SIG-M5 (cell line): ENCODE measurements around the gene NPEPL1.
"Not testable (repeated sequence)": the region's sequence is repeated elsewhere in the genome, so short reads cannot be mapped to it uniquely, and the experiment has no call there.

Experiments
- DNase-seq: peaks from one replicate; lab custom pipeline; 2025; lab: John Stamatoyannopoulos, UW

Gene NPEPL1, protein sequence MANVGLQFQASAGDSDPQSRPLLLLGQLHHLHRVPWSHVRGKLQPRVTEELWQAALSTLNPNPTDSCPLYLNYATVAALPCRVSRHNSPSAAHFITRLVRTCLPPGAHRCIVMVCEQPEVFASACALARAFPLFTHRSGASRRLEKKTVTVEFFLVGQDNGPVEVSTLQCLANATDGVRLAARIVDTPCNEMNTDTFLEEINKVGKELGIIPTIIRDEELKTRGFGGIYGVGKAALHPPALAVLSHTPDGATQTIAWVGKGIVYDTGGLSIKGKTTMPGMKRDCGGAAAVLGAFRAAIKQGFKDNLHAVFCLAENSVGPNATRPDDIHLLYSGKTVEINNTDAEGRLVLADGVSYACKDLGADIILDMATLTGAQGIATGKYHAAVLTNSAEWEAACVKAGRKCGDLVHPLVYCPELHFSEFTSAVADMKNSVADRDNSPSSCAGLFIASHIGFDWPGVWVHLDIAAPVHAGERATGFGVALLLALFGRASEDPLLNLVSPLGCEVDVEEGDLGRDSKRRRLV

DNA sequence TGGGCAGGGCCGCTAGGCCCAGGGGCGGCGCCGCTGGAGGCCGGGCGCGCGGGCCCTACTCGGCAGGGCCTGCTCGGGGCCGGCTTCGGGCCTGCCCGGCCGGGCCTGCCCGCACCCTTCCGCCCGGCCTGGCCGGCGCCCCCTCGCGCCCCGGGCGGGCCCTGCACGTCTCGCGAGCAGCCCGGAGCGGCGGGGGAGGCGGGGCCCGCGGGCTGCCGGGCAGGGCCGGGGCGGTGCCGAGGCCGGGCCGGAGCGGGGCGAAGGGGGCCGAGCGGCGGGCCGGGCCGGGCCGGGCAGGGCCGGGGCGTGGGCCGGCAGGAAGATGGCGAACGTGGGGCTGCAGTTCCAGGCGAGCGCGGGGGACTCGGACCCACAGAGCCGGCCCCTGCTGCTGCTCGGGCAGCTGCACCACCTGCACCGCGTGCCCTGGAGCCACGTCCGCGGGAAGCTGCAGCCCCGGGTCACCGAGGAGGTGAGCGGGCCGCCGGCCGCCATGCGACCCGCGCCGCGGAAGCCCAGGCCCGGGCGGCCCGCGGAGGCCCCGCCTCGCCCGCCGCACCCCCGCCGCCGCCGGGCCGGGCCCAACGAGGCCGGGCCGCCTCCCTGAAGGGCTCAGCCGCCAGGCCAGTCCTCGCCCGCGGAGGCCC, at the start of gene NPEPL1:
Gene NPEPL1, plus strand, starts transcription at position 222 of the 647 bp plus-strand sequence. Its CDS starts 101 bp downstream, at position 323.
- DNase-seq, result no peak

DNA sequence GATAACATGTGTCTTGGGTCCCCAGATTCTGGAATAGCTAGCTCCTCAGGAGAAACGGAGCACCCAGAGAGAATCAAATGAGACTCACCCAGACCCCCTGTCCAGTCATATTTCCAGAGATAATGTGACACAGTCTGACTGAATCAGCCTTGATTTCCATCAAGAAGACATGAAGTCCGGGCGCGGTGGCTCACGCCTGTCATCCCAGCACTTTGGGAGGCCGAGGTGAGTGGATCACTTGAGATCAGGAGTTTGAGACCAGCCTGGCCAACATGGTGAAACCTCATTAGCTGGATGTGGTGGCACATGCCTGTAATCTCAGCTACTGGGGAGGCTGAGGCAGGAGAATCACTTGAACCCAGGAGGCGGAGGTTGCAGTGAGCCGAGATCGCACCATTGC, 49.7 kb upstream of the NPEPL1 start:
- not testable (repeated sequence) for DNase-seq

DNA sequence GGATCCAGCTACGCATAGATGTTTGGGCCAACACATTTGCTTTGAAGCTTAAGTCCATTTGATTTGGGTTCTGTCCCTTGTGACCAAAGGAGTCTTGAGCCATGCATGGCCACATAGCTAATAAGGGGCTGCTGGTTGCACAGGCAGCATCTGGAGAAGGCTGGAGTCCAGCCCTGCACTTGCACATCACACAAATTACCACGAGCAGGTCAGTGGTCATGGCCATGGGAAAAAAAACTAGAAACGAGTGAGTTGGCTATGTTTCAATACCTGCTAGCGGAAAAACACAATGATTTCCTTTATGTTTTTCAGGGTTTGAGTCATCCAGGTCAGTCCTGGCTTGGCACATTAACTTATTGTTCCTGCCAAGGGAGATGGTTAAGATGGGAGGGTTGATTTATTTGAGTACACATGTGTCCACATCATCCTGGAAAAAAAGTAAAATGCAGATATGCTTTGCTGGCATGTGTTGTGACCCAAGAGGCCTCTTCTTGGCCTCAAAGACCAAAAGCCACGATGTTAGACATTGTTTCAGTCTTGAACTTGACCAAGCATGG, 47.1 kb upstream of the NPEPL1 start:
- DNase-seq, result no peak

DNA sequence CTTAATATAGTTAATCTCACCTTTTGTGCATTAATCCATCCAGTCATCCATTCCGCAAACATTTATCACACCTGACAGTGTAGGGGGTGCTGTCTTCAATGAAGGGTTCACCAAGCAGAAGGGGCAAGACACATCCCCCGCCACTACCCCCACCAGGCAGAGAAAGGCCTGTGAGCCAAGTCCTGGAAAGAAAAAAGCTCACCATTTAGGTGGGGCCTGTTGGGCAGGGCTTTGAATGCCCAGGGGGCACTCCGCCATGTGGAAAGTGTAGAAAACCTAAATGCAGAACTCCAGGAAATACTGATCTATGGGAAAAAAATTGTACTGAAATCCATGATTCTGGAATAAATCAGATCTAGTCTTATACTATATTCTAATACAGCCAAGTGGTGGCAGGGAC, 46.3 kb upstream of the NPEPL1 start:
- DNase-seq, result no peak

DNA sequence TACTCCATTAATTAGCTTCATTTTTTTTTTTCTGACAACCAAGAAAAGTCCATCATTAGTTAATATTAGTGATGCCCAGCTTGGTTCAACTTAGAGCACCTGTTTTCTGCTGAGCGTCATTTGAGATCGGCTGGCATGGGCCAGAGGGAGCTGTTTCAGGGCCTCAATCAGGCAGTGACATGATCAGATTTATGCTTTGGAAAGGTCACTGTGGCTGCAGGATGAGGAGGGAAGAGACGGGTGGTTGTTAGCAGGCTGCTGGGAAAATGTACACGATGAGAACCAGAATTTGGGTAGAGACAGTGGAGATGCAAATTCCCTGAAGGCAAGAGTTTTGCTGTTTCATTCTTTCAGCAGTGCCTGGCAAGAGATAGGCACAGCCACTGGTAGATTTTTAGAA, 45.9 kb upstream of the NPEPL1 start:
- DNase-seq, result no peak

DNA sequence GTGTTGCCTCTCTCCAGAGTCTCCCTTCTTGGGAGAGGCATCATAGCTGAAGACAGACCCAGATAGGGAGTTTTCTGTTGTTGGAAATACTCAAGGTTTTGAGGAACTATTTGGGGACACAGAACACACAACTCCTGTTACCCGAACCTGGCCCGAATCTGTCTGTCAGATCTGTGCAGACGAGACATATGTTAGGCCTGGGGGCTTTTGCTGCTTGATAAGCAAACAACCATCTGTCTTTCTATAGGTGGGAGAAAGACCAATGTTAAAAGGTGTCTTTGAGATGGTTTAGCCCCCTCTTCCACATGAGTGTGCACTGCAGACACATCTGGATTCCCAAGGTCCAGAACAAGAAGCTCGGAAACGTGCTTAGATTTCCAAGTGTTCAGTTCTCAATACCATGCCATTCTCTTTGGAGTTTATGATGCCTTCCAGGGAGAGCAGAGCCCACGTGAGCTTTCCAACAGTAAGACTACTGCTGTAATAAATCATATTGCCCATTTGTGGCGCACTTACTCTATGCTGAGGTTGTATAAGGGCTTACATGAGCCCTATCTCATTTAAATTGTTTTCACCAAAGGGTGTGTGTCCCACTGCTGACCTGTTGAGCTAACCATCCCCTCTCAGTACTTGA, 45.3 kb upstream of the NPEPL1 start:
- DNase-seq, result no peak

DNA sequence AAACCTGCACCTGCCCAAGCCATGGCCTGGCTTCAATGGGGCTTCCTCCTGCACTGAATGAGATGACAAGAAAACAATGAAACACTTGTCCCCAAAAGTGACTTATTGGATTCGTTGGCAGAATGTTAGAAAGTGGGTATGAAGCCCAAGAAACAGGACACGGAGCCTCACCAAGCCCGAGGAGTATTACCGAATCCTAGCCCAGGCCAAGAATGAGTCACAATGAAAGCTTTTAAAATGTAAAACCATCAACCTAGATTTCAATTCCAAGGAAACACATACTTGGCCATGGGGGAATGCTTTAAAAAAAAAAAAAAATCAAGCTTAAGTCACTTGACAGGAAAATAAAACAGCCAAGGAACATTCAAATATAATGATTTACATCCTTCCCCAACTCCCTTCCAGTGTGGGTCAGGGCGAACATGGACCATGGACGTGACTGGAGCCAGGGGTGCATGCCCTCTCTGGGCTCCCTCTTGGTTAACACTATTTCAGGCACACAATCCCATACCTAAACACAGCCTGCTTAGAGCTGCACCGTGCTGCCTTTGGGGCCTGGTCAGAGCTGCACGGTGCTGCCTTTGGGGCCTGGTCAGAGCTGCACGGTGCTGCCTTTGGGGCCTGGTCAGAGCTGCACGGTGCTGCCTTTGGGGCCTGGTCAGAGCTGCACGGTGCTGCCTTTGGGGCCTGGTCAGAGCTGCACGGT, 44.7 kb upstream of the NPEPL1 start:
- DNase-seq, result no peak

DNA sequence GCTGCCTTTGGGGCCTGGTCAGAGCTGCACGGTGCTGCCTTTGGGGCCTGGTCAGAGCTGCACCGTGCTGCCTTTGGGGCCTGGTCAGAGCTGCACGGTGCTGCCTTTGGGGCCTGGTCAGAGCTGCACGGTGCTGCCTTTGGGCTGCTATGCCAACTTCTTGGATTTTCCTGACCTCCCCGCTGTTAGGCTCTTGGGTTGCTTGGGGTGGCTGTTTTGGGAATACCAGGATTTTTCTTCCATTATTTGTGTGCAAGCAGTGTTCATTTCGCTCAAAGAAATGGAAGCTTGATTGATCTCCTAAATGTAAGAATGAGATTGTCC, 44.1 kb upstream of the NPEPL1 start:
- not testable (repeated sequence) for DNase-seq

DNA sequence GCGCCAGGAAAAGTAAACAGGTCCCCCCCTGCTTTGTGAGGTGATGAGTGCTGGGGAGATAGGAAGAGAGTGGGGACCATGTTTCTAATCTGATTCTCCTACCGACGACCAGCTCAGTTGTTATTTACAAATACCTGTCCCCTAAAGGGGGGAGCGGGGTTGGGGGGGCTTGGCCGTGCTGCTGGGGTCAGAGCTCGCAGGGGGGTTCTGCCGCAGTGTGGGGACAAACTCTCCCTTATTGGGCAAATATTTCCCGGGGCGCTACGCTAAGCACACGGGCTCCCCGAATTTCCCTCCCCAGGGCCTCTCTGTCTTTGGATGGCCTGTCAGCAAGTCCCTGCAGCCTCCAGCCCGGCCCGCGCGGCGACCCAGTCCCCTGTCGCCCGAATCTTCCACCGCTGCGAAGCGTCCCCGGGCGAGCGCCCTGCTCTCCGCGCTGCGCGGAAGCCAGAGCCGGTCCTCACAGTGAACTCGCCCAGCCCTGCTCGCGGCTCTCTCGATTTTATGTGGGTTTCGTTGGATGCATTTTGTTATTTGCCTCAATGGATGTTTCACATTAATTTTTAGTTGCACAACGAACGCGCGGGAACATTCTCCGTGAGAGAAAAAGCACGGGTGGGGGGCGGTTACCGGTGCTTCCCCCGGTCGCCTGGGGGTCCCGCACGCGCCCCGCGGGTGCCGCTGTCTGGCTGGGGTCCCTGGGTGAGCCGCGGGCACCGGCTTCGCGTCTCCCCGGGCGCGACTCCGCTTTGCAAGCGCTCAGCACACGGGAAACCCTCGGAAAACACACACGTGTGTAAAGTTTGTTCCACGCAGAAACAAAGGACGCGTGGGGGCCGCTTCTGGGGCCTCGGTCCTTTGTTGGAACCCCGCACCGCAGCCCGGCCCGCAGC, 43.1 kb upstream of the NPEPL1 start:
- no peak for DNase-seq

DNA sequence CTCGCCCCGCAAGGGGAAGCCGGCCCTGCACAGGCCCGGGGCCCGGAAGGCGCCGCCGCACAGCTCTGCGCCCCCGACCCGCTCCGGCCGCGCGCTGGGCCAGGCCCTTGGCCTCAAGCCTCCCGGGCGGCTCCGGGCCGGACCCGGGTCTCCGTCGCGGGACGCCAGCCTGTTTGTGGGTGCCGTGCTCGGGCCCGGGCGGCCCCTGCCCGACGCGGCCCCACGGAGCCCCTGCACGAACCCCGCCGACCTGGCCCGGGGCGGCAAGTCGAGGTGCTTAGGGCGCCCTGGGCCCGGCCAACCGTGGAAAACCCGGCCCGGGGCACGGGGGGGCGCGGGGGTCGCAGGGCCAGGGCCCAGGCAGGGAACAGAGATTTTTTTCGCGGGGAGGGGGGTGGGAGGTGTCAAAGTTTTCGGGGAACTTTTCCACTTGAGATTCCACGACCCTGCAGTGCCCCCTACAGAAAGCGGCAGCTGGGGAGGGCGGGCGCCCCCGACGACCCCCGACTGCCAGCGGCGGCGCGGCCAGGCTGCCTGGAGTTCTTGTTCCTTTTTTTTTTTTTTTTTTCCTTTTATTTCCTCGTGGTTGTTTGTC, 42.3 kb upstream of the NPEPL1 start:
- DNase-seq, result no peak

DNA sequence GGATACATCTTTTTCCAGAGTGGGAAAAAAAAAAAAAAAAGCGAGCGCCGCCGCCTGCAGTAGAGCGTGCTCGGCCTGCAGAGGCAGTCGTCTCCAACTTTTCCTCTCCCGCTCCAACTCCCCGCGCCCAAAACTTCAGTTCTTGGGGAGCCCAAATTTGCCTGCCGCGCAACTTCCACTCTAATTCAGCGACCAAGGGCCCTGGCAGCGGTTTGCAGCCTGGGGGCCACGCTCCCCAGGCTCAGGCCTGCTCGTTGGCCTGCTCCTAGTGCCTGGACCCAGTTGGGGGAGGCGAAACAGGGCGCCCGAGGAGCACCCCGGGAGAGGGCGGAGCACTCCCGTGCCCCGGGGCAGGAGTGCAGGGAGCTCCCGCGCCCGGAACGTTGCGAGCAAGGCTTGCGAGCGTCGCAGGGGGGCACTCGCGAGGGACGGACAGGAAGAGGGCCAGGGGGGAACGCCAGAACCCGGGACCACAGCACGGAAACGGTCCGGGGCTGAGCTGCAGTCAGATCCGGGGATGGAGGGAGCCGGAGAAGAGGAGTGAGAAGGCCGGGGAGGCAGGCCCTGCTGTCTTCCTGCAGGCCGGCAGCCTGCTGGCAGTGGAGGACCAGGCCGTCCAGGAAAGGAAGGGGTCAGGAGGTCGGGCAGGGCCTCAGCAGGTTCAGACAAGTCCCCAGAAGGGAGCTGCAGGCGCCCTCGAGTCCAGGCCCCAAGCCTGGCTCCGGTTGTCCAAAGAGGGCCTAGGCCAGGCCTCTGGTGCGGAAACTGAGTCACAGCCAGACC, 41.6 kb upstream of the NPEPL1 start, which contains the start of gene STX16:
Gene STX16, plus strand, starts transcription at position 508 of the 783 bp plus-strand sequence. CDS start 724 bp downstream, outside the sequence.
- no peak for DNase-seq

DNA sequence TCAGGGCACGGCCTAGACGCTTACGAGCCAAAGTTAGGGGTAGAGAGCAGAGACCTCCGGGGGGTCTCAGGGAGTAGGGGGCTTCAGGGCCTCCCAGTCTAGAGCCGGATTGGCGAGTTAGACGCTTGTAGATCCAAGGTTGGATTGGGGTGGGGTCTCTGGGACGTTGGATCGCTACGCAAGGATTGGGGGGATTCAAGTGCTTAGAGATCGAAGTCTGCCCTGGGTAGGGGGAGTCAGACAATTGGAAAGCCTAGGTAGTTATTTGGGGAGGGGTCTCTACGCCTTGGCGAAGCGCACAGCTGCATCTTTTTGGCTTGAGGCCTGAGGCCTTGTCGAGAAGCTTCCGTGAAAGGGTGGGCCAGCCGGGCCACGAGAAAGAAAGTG, 41.0 kb upstream of the NPEPL1 start:
- no peak for DNase-seq

DNA sequence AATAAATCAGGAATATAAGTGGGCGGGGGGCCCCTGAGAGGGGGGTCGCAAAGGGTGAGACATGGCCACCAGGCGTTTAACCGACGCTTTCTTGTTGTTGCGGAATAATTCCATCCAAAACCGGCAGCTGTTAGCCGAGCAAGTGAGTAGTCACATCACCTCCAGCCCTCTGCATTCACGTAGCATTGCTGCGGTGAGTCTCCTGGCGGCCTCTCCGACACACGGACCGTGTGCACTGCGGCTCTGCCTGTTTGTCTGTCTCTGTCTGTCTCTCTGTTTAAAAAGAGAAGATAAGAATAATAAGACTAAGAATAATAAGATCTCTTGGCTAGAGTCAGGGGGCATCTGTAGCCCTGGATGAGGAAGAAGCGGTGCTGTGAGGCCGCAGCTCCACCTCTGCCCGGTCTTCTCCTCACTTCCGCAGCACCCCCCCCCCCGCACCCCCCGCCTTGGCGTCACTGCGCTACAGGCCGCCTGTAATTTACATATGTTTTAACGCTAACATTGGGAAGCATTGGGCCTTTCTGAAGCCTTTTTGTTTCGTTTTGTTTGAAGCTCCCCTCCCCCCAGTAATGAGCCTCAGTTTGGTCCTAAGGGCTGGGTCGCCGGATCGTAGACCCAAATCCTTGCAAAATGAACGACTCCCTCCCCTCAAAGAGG, 40.5 kb upstream of the NPEPL1 start:
- DNase-seq, result no peak

DNA sequence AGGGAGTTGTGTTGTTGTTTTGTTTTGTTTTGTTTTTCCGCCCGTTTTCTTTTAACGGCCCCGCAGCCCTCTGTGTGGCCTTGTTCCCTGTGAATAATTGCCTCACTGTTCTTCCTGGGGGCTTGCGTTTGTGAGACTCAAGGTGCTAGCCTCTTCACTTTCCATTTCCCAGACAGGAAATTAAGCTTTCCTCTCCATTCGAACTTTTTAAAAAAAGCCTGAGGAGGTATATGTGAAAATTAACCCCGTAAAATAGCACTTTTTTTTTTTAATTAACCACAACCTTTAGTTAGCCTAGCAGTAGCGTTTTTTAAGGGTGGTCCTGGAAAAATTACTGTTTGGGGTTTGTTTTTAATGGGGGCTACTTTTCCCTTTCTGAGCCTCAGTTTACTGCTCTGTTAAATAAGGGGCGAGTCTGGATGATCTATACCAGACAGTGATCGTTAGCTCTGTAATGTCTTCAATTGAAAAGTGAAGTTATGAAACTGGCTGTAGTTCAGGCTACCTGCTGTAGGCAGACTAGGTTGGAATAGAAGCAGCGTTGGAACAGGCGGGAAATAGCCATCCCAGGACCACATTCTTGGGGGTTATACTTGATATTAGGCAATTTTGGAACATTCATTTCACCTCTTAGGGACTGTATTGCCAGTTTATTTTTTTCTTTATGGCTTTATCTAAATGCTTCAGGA, 39.9 kb upstream of the NPEPL1 start:
- DNase-seq, result no peak

DNA sequence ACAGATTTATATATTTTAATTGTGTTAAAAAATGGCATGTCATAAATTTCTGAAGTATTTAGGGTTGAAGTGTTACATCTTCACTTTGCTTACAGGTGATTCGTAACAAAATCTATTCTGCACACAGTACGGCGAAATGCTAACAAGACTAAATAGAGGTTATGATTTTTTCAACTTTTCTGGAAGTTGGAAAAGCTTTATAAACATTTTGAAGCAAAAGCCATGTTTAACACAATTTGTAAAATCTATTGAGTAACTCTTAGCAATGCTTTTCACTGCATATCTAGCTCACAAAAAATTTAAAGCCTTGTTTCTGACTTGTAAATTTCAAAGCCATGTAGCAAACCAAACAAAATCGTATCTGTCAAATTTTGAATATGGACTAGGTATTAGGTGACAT, 38.3 kb upstream of the NPEPL1 start:
- DNase-seq, result no peak

DNA sequence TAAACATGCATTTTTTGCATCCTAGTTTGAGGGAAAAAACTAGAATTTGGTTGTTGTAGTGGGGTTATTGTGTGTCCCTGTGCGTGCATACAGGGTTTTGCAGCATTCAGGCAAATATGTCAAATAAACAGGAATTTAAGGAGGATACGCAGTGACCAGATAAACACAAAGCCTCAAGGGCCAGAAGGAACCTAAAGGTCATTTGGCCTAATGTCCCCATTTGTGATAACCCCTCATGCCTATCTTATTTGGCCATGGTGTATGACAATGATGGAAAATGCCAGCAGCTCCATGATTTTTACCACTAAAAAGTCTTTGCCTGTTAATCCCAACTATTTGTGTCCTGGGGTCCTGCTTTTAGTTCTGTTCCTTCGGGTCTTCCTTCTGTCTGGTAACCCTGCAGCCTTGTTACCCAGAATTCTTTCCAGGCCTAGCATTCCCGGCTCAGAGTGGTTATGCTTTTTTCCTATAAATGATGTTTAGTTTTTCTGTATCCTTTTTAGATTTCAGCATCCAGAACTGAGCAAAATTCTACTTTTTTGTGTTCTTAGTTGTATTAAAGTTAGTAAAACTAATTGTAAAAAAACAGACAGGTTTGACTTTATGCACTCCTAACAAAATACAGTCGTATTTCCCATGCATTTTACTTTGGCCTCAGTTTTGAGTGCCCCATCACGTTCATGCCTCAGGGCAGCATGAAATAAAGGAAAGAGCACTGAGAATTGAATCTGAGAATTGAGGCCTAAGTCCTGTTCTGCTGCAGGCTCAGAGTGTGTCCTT, 37.1 kb upstream of the NPEPL1 start:
- no peak for DNase-seq

DNA sequence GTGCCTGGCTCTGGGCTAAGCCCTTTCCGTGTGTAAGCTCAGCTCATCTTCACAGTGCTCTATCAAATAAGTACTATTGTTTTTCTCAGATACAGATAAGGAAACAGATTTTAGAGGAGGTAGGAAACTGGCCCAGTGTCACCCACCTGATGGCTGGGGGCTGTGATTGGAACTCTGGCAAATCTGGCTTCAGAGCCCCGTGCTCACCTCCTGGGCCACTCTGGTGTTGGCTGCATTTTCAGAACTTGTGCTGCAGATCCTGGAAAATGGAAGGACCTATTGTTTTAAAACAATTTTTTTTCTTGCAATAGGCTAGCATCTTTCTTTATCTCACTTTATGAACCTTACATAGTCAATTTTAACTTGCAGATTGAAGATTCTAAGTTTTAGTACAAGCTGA, 35.8 kb upstream of the NPEPL1 start:
- no peak for DNase-seq

DNA sequence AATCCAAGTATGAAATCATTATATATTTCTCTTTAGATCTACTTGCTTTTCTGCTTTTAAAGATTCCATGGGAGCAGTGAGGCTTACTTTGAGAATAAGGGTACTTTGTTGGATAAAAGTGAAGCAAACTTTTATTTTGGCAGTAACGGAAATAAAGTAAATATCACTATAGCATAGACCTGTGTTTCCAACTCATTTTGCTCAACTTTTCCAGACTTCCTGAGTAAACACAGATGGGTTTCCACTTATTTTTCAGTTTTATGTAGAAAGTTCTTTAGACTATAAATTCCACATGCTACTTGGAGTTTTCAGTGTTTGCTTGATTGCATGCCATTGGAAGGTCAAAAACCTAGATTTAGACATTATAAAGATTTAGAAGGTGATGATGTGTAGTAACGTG, 35.3 kb upstream of the NPEPL1 start:
- no peak for DNase-seq
